ENCODE measurements around the gene ELL.

ELL gene

GRCh38 chr19:18519962-18520847 is 1.7 kb downstream of the ELL start:
- peak; percentile 74 for DNase-seq (ENCODE audit: low spot score)
- TF ChIP-seq, protein P1, sequence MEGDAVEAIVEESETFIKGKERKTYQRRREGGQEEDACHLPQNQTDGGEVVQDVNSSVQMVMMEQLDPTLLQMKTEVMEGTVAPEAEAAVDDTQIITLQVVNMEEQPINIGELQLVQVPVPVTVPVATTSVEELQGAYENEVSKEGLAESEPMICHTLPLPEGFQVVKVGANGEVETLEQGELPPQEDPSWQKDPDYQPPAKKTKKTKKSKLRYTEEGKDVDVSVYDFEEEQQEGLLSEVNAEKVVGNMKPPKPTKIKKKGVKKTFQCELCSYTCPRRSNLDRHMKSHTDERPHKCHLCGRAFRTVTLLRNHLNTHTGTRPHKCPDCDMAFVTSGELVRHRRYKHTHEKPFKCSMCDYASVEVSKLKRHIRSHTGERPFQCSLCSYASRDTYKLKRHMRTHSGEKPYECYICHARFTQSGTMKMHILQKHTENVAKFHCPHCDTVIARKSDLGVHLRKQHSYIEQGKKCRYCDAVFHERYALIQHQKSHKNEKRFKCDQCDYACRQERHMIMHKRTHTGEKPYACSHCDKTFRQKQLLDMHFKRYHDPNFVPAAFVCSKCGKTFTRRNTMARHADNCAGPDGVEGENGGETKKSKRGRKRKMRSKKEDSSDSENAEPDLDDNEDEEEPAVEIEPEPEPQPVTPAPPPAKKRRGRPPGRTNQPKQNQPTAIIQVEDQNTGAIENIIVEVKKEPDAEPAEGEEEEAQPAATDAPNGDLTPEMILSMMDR (IDR thresholded peaks at IDR 0.05; ENCODE audit: extremely low read depth, missing control alignments): peak; percentile 74

GRCh38 chr19:18518639-18519038 is 3.2 kb downstream of the ELL start:
- TF ChIP-seq, protein P1 (IDR thresholded peaks at IDR 0.05; ENCODE audit: extremely low read depth, missing control alignments): no peak
- DNase-seq (ENCODE audit: low spot score): no peak

GRCh38 chr19:18517606-18518005 is 4.3 kb downstream of the ELL start:
- no peak for DNase-seq (ENCODE audit: low spot score)
- TF ChIP-seq, protein P1 (IDR thresholded peaks at IDR 0.05; ENCODE audit: extremely low read depth, missing control alignments): no peak

- no peak for DNase-seq (ENCODE audit: low spot score)
Measured at GRCh38 chr19:18515959-18516358, 5.9 kb downstream of the ELL start.

GRCh38 chr19:18514800-18515682 is 6.8 kb downstream of the ELL start:
- TF ChIP-seq, protein P1 (IDR thresholded peaks at IDR 0.05; ENCODE audit: extremely low read depth, missing control alignments): no peak
- no peak for DNase-seq (ENCODE audit: low spot score)

More at GRCh38 chr19:18515959-18516358, 5.9 kb downstream of the ELL start:
- TF ChIP-seq, protein P1 (IDR thresholded peaks at IDR 0.05; ENCODE audit: extremely low read depth, missing control alignments): no peak

DNA sequence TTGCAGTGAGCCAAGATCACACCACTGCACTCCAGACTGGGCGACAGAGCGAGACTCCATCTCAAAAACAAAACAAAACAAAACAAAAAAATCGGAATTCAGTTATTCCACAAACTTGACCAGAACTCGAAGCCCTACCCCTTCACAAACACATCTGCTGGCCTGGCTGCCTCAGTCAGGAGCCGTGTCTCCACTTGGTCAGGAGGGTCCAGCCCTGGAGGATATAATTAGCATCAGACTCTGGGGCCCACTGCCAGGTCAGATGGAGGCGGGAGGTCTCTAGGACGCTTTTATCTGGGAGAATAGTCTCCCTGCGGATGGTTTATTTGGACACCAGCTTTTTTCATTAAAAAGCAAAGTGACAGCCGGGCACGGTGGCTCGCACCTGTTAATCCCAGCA is 8.0 kb downstream of the ELL start:
- TF ChIP-seq, protein P1 (IDR thresholded peaks at IDR 0.05; ENCODE audit: extremely low read depth, missing control alignments): no peak

GRCh38 chr19:18510216-18510615 is 11.7 kb downstream of the ELL start:
- no peak for DNase-seq (ENCODE audit: low spot score)
- TF ChIP-seq, protein P1 (IDR thresholded peaks at IDR 0.05; ENCODE audit: extremely low read depth, missing control alignments): no peak

More for the DNA sequence above, 8.0 kb downstream of the ELL start:
- no peak for DNase-seq (ENCODE audit: low spot score)

Measured in GM20000 (cell line).